KMS-11 (cell line): ENCODE measurements around the gene ZNF205.

ENCODE experiments used
- H2AFZ ChIP-seq: fragments of 200-600 bp; sonication (generic); 2 replicates; pipeline ENCODE4 v1.6.1; 2016; ENCODE audit warnings: antibody characterized with exemption, mixed run types, low read depth
- H3K27ac ChIP-seq: fragments of 200-600 bp; sonication (generic); 2 replicates; pipeline ENCODE4 v1.6.1; 2016; ENCODE audit warnings: mild to moderate bottlenecking, mixed run types
- H3K27me3 ChIP-seq: fragments of 200-600 bp; sonication (generic); 2 replicates; pipeline ENCODE4 v1.6.1; 2017; ENCODE audit warnings: mild to moderate bottlenecking, low read depth, mixed run types, moderate library complexity; ENCODE audit not compliant: insufficient read depth
- H3K36me3 ChIP-seq: fragments of 200-600 bp; sonication (generic); 2 replicates; pipeline ENCODE4 v1.6.1; 2017; ENCODE audit warnings: mild to moderate bottlenecking, mixed run types; ENCODE audit not compliant: insufficient read depth
- H3K4me1 ChIP-seq: fragments of 200-600 bp; sonication (generic); 2 replicates; pipeline ENCODE4 v1.6.1; 2016; ENCODE audit warnings: mild to moderate bottlenecking, low read depth, mixed run types; ENCODE audit not compliant: poor library complexity, severe bottlenecking
- H3K4me2 ChIP-seq: fragments of 200-600 bp; sonication (generic); 2 replicates; pipeline ENCODE4 v1.7.0; 2016; ENCODE audit warnings: mild to moderate bottlenecking, mixed run types
- H3K4me3 ChIP-seq: fragments of 200-600 bp; sonication (generic); IDR thresholded peaks from 2 replicates; pipeline ENCODE4 v1.6.1; 2017; ENCODE audit warnings: low read depth, low read length, mixed read lengths; ENCODE audit not compliant: insufficient read depth
- H3K79me2 ChIP-seq: fragments of 200-600 bp; sonication (generic); 2 replicates; pipeline ENCODE4 v1.6.1; 2016; ENCODE audit warnings: low read depth, mixed run types; ENCODE audit not compliant: insufficient read depth
- H3K9ac ChIP-seq: fragments of 200-600 bp; sonication (generic); 2 replicates; pipeline ENCODE4 v1.6.1; 2016; ENCODE audit warnings: mild to moderate bottlenecking, mixed run types
- H4K20me1 ChIP-seq: fragments of 200-600 bp; sonication (generic); 2 replicates; pipeline ENCODE4 v1.6.1; 2016; ENCODE audit warnings: mild to moderate bottlenecking, mixed run types; ENCODE audit not compliant: insufficient read depth
- TF ChIP-seq, protein P1 (sequence below): fragments of 200-600 bp; sonication (generic); conservative IDR thresholded peaks from 2 replicates; pipeline ENCODE4 v1.6.1; 2017; ENCODE audit warnings: low read depth, mild to moderate bottlenecking, antibody characterized with exemption, low read length, moderate library complexity, mixed read lengths

ZNF205 gene

DNA sequence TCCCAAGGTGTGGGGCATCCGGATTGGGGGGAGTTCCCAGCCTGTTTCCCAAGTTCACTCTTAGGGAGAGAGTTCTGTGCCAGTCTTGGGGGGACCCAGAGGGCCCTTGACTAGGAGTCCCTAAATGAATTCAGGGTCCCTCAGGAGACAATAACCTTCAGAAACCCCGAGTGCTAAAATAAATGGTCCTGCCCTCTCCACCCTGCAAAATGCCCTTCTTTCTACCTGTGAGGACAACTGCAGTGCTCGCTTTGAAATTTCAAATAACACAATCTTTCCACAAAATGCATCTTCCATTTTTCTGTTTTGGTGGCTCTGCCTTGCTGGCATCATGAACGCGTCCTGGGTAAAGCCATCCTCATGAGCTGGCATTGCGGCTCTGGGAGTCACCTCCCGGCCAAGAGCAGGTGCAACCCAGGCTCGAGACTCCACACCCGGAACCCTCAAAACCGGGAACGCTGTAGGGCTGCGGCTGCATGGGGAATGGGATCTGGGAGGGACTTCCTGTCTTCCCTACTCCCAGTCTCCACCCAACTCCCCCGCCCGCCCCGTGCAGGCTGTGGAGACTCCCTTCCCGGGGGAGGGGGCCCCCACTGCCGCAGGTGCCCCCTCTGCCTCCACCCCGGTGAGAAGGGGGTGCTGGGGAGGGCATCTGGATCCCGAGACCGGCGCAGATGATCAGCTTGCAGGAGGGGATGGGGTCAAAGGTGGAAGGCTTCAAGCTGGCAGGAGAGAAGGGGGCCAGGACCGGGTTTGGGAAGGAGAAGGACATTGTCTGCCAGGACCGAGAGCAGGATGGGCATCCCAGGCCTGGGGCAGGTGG lies at the start of gene ZNF205:
Gene ZNF205 (plus strand): TSS at position 529 of the 823 bp plus-strand sequence. CDS start 845 bp downstream, outside the sequence.
- Histone ChIP-seq H3K4me2 (no peak within 1 kb of the TSS), H3K4me3 (no peak within 1 kb of the TSS), H3K79me2 (no peaks in the 10 kb centered on the region), H3K36me3 (no peaks in the 10 kb centered on the region), H3K9ac (no peak within 1 kb of the TSS), H3K27me3 (peaks cover 85% of the 10 kb centered on the region), H3K4me1 (peaks cover 2% of the 10 kb centered on the region), H4K20me1 (no peaks in the 10 kb centered on the region), H3K27ac (no peak within 1 kb of the TSS), H2AFZ (no peak within 1 kb of the TSS)
- TF ChIP-seq, protein P1, sequence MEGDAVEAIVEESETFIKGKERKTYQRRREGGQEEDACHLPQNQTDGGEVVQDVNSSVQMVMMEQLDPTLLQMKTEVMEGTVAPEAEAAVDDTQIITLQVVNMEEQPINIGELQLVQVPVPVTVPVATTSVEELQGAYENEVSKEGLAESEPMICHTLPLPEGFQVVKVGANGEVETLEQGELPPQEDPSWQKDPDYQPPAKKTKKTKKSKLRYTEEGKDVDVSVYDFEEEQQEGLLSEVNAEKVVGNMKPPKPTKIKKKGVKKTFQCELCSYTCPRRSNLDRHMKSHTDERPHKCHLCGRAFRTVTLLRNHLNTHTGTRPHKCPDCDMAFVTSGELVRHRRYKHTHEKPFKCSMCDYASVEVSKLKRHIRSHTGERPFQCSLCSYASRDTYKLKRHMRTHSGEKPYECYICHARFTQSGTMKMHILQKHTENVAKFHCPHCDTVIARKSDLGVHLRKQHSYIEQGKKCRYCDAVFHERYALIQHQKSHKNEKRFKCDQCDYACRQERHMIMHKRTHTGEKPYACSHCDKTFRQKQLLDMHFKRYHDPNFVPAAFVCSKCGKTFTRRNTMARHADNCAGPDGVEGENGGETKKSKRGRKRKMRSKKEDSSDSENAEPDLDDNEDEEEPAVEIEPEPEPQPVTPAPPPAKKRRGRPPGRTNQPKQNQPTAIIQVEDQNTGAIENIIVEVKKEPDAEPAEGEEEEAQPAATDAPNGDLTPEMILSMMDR = no peak

DNA sequence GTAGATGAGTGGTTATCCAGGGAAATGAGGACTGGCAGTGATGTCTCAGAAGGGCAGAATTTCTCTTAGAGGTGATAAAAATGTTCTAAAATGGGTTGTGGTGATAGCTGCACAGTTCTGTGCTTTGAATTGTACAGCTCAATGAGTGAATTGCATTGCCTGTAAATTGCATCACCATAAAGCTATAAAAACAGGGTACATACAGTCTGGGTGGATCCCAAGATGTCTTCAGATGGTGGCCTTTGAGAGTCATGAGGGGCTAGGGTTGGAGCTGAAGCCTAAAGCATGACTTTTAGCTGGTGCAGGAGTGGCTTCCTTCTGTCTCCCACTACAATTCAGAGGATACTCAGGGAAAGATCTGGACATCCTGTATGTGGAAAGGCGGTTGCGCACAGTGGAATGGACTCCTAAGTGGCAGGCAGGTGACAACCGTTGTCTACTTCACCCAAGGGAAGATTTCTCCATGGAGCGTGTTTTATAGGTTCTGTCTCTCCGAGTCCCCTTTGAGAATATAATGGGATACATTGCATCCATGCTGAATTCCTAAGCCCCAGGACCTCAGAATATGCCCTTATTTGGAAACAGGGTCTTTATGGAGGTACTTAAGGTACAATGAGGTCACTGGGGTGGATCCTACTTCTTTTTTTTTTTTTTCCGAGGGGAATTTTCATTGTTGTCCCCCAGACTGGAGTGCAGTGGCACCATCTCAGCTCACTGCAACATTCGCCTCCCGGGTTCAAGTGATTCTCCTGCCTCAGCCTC lies 48.6 kb upstream of the ZNF205 start:
- H3K27ac ChIP-seq = no peak overlapping the region
- no peak overlapping the region for H3K9ac ChIP-seq
- no peak overlapping the region for H2AFZ ChIP-seq
- H3K4me2 ChIP-seq = no peak overlapping the region
- no peak overlapping the region for H3K4me3 ChIP-seq
- peaks cover 6% of the 10 kb centered on the region; the same call in 1 of the 2 replicates for H3K27me3 ChIP-seq
- peaks cover 14% of the 10 kb centered on the region for H3K4me1 ChIP-seq
- H3K36me3 ChIP-seq = no peaks in the 10 kb centered on the region
- H4K20me1 ChIP-seq = no peaks in the 10 kb centered on the region
- TF ChIP-seq, protein P1 = no peak
- H3K79me2 ChIP-seq = no peaks in the 10 kb centered on the region

DNA sequence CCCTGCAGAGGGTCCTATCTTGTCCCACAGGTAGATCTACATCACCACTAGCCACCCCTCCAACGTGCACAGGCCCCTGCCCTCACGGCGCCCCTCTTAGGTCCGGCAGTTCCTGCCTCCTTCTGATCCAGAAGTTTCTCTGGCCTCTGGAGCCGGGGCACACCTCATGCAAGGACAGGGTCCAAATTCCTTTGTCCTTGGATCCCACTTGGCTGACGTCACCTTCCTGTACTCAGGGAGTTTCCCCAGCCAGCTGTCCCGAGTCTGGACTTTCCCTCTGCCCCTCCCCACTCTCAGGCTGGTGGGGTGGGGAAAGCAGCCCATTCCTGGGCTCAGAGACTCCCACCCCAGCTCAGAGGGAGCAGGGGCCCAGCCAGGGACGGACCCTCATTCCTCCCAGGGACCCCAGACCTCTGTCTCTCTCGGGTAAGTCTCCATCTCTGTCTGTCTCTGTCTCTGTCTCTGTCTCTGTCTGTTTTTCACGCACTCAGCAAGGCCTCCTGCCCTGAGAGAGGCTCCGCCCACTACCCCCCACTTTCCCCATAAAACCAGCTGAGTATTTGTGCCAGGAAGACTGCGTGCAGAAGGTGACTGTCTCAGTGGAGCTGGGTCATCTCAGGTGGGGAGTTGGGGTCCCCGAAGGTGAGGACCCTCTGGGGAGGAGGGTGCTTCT lies 47.2 kb upstream of the ZNF205 start, which contains the start of gene IL32:
Gene IL32 (plus strand): TSS at position 572 of the 673 bp plus-strand sequence. CDS start 172 bp downstream, outside the sequence.
- Histone ChIP-seq H3K9ac (no peak within 1 kb of the TSS), H3K27me3 (peaks cover 6% of the 10 kb centered on the region; the same call in 1 of the 2 replicates), H3K27ac (no peak within 1 kb of the TSS), H4K20me1 (no peaks in the 10 kb centered on the region), H3K4me2 (0 out of 2 replicates have a peak within 1 kb of the TSS, but pooled peaks have one; percentile 15), H3K79me2 (no peaks in the 10 kb centered on the region), H3K36me3 (no peaks in the 10 kb centered on the region), H3K4me3 (no peak within 1 kb of the TSS), H3K4me1 (peaks cover 8% of the 10 kb centered on the region), H2AFZ (peak within 1 kb of the TSS; percentile 33; the same call in 1 of the 2 replicates)
- TF ChIP-seq, protein P1 = no peak

DNA sequence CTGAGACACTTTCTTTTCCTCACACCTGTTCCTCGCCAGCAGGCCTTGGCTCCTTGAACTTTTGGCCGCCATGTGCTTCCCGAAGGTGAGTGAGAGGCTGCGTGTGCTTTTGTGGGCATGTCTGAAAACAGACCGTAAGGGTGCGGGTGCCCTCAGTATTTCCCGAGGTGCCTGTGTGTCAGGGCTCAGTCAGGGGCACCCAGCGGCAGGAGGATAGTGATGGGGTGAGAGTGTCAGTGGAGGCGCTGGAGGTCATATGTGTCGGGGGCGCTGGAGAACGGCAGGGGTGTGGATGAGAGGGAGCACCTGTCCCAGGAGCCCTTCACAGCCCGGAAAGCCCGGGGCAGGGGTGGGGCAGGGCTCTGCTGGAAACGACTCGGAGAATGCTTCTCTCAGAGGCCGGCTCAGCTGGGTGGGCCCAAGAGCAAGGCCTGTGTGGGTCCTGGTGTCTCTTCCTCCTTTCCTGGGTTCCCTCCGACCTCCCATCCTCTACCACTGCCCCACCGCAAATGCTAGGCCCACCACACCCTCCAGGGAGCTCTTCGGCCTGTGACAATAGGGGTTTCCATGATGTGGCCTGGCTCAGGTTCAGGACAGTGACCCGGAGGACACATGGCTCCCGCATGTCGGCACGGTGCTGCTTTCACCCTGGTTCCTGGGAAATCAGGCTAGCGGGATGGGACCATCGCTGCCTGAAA lies 46.5 kb upstream of the ZNF205 start:
- Histone ChIP-seq H3K4me2 (0 out of 2 replicates have a peak overlapping the region, but pooled peaks have one; percentile 15), H3K27me3 (peaks cover 6% of the 10 kb centered on the region; the same call in 1 of the 2 replicates), H4K20me1 (no peaks in the 10 kb centered on the region), H3K79me2 (no peaks in the 10 kb centered on the region), H3K9ac (no peak overlapping the region), H2AFZ (no peak overlapping the region), H3K36me3 (no peaks in the 10 kb centered on the region), H3K4me1 (peaks cover 8% of the 10 kb centered on the region), H3K4me3 (no peak overlapping the region), H3K27ac (no peak overlapping the region)
- TF ChIP-seq, protein P1 = no peak
